ENCODE data around the gene DYSF. TPM values are rescaled to one million over a fixed set of nuclear protein-coding genes. Genes with fewer than 3 reads are reported as not detected.

Gene DYSF
- total RNA-seq, 4 donors from 2014 or later, result 17.4 to 40.7 (median 18.5) TPM

DNA sequence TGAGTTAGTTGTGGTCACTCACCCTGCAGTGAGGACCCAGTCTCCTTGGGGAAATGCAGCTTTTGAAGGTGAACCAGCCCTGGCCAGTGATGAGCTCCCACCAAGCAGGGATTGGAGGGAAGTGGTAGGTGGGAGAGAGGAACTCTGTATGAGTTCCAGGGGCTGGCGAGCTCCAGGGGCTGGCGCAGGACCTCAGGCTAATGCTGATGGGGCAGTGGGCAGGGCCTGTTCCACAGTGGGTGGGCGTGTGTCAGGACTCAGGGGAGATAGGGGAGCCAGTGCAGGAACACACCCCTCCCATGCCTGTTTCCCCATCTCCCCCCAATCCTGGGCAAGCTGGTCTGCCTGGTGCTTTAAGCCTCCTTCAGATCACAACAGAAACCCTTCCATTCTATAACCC is 208.4 kb downstream of the DYSF start:
- no peak for DNase-seq (ENCODE audit: extremely low spot score)
- TF ChIP-seq POLR2A (IDR thresholded peaks at IDR 0.05; ENCODE audit: low read depth) (no peak), EP300 (IDR thresholded peaks at IDR 0.05) (no peak), POLR2AphosphoS5 (IDR thresholded peaks at IDR 0.05) (no peak)
- TF ChIP-seq, protein P1, sequence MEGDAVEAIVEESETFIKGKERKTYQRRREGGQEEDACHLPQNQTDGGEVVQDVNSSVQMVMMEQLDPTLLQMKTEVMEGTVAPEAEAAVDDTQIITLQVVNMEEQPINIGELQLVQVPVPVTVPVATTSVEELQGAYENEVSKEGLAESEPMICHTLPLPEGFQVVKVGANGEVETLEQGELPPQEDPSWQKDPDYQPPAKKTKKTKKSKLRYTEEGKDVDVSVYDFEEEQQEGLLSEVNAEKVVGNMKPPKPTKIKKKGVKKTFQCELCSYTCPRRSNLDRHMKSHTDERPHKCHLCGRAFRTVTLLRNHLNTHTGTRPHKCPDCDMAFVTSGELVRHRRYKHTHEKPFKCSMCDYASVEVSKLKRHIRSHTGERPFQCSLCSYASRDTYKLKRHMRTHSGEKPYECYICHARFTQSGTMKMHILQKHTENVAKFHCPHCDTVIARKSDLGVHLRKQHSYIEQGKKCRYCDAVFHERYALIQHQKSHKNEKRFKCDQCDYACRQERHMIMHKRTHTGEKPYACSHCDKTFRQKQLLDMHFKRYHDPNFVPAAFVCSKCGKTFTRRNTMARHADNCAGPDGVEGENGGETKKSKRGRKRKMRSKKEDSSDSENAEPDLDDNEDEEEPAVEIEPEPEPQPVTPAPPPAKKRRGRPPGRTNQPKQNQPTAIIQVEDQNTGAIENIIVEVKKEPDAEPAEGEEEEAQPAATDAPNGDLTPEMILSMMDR (IDR thresholded peaks at IDR 0.05), result no peak
- intact Hi-C loops (cut with DNase I), result no loop called here
- Histone ChIP-seq H3K27ac (replicated peaks in 1 of 4) (no peak overlapping the region), H3K27me3 (no peaks in the 10 kb centered on the region), H3K36me3 (peaks cover 0 to 78% (median 64%) of the 10 kb centered on the region in 4 donors), H3K4me3 (no peak overlapping the region), H3K9me3 (peaks cover 0 to 17% (median 11%) of the 10 kb centered on the region in 4 donors), H3K4me1 (peaks cover 0 to 3% (median 0%) of the 10 kb centered on the region in 4 donors)
- 82% methylated on average over 3 of the region's 3 CpGs for WGBS

DNA sequence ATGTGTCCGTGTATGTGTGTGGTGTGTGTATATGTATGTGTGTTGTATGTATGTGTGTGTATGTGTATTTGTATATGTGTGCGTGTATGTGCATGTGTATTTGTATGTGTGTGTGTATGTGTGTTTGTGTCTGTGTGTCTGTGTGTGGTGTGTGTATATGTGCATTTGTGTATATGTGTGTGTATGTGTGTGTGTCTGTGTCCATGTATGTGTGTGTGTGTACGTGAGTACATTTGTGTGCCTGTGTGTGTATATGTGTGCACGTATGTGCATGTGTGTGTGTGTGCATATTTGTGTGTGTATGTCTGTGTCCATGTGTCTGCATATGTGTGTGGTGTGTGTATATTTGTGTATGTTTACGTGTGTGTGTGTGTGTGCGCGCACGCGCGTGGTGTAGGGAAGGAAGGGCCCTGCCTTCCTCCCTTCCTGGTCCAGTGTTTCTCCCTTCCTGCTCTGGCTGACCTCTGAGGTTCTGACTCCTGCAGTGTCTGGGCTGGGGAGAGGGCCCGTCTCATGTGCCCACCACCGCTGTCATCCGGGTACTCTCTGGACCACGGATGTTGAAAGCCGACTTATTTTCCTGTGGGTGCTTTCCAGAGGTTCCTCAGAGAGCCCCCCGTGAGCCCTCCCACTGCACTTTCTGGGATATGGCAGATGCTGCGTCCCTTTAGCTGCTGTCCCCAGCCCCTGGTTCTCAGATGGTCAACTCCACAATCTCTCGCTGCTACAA is 209.5 kb downstream of the DYSF start:
- DNase-seq (ENCODE audit: extremely low spot score), result no peak
- Histone ChIP-seq H3K27ac (replicated peaks in 1 of 4) (no peak overlapping the region), H3K36me3 (peaks cover 0 to 78% (median 66%) of the 10 kb centered on the region in 4 donors), H3K9me3 (peaks cover 0 to 12% (median 8%) of the 10 kb centered on the region in 4 donors), H3K4me1 (peaks cover 0 to 3% (median 0%) of the 10 kb centered on the region in 4 donors), H3K4me3 (no peak overlapping the region), H3K27me3 (no peaks in the 10 kb centered on the region)
- intact Hi-C loops (cut with DNase I), result no loop called here
- TF ChIP-seq POLR2A (IDR thresholded peaks at IDR 0.05; ENCODE audit: low read depth), result no peak
- TF ChIP-seq, protein P1 (IDR thresholded peaks at IDR 0.05), result no peak
- no peak for TF ChIP-seq POLR2AphosphoS5 (IDR thresholded peaks at IDR 0.05)
- no peak for TF ChIP-seq EP300 (IDR thresholded peaks at IDR 0.05)
- WGBS, result 87% methylated on average over 13 of the region's 18 CpGs

DNA sequence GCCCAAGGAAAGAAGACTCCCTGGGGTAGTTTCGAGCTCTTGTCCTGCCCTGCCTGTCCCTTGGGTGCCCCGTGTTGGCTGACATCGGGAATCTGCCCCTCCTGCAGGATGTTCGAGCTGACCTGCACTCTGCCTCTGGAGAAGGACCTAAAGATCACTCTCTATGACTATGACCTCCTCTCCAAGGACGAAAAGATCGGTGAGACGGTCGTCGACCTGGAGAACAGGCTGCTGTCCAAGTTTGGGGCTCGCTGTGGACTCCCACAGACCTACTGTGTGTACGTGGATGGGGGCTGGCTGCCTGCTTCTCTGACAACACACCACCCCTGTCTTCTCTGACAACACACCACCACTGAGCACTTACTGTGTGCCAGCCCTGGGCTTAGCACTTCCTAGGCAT is 210.8 kb downstream of the DYSF start:
- Histone ChIP-seq H3K27me3 (no peaks in the 10 kb centered on the region), H3K27ac (replicated peaks in 1 of 4) (no peak overlapping the region), H3K36me3 (peaks cover 0 to 79% (median 68%) of the 10 kb centered on the region in 4 donors), H3K4me3 (no peak overlapping the region), H3K9me3 (no peaks in the 10 kb centered on the region), H3K4me1 (peaks cover 0 to 3% (median 0%) of the 10 kb centered on the region in 4 donors)
- no peak for DNase-seq (ENCODE audit: extremely low spot score)
- intact Hi-C loops (cut with DNase I), result no loop called here
- no peak for TF ChIP-seq EP300 (IDR thresholded peaks at IDR 0.05)
- TF ChIP-seq, protein P1 (IDR thresholded peaks at IDR 0.05), result no peak
- TF ChIP-seq POLR2A (IDR thresholded peaks at IDR 0.05; ENCODE audit: low read depth), result no peak
- TF ChIP-seq POLR2AphosphoS5 (IDR thresholded peaks at IDR 0.05), result no peak
- 77% methylated on average over 4 of the region's 11 CpGs for WGBS

DNA sequence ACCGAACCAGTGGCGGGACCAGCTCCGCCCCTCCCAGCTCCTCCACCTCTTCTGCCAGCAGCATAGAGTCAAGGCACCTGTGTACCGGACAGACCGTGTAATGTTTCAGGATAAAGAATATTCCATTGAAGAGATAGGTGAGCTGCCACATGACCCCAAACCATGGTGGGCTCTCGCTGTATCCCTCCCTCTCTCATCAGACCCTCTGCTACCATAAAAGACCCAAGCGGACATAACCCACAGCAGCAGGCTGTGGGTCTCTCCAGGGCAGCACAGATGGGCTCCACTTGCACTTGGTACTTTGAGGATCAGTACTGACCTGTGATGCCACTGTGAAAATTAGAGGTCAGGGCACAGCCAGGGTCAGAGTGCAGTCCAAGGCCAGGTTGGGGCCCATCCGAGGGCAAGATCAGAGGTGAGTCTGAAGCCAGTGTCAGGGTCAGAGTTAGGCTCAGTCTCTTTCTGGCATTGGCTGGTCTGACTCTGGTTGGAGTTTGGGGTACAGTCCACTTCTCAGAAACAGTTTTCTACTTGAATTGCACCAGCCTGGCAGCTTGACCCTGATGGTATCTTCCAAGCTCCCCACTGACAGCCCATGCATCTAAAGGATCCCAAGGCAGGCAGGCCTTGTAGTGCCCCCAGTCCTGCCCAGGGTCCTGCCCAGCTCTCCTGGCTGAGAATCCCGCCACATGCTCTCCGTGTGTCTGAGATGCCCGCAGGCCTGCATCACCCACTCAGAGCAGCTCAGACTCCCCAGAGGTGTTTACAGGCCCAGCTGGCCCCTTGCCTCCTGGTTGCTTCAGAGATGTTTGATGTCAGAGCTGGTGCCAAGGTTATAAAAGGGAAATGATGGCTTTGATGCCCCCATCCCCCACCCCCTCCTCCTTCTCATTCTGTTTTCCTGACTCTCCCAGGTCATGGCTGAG is 212.1 kb downstream of the DYSF start:
- no peak for DNase-seq (ENCODE audit: extremely low spot score)
- no peak overlapping the region for H3K27ac ChIP-seq (replicated peaks in 1 of 4)
- no peaks in the 10 kb centered on the region for H3K9me3 ChIP-seq
- peaks cover 4 to 79% (median 68%) of the 10 kb centered on the region in 4 donors for H3K36me3 ChIP-seq
- TF ChIP-seq POLR2AphosphoS5 (IDR thresholded peaks at IDR 0.05), result no peak
- TF ChIP-seq EP300 (IDR thresholded peaks at IDR 0.05), result no peak
- TF ChIP-seq, protein P1 (IDR thresholded peaks at IDR 0.05), result no peak
- TF ChIP-seq POLR2A (IDR thresholded peaks at IDR 0.05; ENCODE audit: low read depth), result no peak
- 97% methylated on average over 10 of the region's 11 CpGs for WGBS
- intact Hi-C loops (cut with DNase I), result no loop called here
- no peaks in the 10 kb centered on the region for H3K27me3 ChIP-seq
- H3K4me1 ChIP-seq, result peaks cover 0 to 3% (median 0%) of the 10 kb centered on the region in 4 donors
- no peak overlapping the region for H3K4me3 ChIP-seq
